GM21381 (cell line): ENCODE measurements around the gene RAB19.

Experiments used
- ATAC-seq: cut with Tn5 transposase; IDR thresholded peaks from one replicate; pipeline ENCODE4 v1.9.1; 2021; ENCODE audit warnings: mild to moderate bottlenecking, moderate library complexity; ENCODE audit not compliant: unreplicated experiment

The RAB19 gene

DNA sequence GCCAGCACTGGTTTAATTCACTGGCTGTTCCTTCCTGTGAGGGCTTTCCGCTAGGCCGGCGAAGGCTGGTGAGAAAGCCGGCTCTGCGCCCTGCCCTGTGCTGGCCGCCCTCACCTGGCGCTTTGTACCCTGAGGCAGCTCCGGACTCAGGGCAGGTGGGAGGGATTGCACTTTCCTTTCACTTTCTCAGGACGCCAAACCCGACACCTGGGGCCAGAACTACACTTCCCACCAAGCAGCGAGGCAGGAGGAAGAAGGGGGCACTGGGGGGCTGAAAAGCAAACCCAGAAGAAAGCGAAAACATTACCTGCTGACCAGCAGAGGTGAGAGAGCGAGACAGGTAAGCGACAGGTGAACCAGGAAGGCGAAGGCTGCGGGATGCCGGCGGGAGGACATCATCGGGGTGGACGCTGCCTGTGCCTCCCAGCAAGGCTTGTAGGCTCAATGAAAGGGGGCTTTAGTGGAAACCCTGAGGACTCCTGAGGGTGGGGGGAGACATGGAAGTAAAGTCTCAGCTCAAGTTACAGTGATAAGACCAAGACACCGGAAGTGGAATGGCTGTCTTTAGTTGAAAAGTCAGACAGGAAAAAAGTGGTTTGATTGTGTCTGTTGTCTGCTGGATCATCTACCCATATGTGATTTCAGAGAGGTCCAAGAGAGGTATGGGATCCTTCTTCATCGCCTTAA is at the start of gene RAB19:
Gene RAB19 (plus strand): TSS at position 181 of the 687 bp plus-strand sequence. CDS start 3,589 bp downstream, outside the sequence.
- no peak for ATAC-seq

GRCh38 chr7:140358024-140358411 is 45.8 kb upstream of the RAB19 start:
- ATAC-seq: no peak

- peak; percentile 38 for ATAC-seq
Measured at GRCh38 chr7:140358412-140359051, 45.3 kb upstream of the RAB19 start.

GRCh38 chr7:140360697-140361229 is 43.1 kb upstream of the RAB19 start:
- ATAC-seq: no peak

- no peak for ATAC-seq
Measured at GRCh38 chr7:140364819-140365218, 39.0 kb upstream of the RAB19 start.

GRCh38 chr7:140367528-140367927 is 36.3 kb upstream of the RAB19 start:
- ATAC-seq: no peak

GRCh38 chr7:140369294-140369693 is 34.6 kb upstream of the RAB19 start:
- ATAC-seq: no peak

DNA sequence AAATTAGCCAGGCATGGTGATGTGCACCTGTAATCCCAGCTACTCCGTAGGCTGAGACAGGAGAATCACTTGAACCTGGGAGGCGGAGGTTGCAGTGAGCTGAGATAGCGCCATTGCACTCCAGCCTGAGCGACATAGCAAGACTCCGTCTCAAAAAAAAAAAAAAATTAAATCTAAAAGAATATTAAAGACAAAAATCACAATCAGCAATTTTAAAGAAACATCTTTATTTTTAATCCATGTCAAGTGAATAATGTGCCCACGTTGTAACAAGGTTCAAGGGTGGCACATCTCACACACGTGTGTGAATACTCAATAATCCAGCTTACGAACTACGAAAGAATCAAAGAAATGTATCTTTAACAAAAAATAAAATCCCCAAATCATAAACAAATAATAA is 28.5 kb upstream of the RAB19 start:
- ATAC-seq: no peak

DNA sequence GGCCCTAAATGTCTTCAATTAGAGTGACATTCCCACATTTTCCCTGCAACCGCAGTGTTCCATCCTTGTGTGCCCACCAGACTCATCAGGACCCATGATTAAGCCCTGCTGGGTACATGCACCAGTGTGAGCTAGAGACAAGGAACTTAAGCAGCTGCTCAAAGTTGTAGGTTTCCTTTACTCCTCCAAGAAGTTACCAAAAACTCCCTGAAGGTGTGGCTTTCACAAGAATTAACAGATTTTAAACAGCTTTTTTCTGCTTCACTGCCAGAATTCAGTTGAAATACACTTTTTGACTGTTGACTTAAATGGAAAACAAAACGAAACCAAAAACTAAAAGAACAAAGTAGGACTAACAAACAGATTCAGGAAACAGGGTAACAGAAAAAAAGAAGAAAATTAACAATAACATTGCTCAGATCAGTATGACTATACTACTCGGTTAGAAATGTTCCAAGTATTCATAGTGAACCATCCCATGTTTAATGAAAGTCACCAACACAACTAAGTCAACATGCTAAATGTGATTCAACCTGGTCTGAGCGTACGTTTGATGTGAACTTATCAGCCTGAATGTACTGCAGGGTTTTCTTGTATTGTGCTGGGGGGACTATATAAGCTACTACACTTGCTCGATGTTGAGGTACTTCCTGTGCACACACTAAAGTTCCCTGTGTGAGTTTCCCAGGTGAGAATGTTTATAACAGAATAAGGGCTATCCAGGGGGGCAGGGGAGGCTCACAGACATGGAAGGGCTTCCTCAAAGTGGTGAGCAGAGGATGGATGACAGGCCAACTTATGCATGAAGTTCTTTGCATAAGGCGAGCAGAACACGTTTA is 27.7 kb upstream of the RAB19 start:
- no peak for ATAC-seq

GRCh38 chr7:140383954-140384713 is 19.7 kb upstream of the RAB19 start:
- no peak for ATAC-seq

DNA sequence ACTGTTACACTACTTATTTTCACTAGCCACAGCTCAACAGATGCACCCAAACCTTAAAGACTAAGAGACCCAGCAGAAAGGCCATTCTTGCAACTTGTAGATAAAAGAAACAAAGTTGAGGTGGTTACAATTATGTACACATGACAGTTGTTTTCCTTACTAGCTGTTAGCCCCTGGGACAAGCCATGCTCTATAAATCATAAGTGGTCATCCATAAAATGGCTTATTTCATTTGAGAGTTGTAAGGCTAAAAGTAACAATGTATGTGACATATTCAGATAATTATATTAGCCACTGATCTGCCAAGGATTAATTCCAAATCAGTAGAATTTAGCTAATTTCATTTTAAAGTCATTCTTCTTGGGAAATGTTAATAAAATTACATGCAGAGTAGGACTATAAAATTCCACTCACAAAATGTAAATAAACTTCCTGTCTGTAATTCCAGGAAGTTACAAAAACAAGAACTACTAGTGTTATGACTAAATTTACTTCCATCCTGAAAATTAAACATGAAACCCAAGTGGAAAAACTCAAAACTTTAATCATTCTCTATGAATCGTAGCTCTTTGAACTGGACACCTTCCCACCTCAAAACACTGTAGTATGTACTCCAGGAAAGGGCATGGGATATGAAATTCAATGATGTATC is 18.8 kb upstream of the RAB19 start:
- no peak for ATAC-seq

GRCh38 chr7:140389445-140389844 is 14.4 kb upstream of the RAB19 start:
- ATAC-seq: no peak

DNA sequence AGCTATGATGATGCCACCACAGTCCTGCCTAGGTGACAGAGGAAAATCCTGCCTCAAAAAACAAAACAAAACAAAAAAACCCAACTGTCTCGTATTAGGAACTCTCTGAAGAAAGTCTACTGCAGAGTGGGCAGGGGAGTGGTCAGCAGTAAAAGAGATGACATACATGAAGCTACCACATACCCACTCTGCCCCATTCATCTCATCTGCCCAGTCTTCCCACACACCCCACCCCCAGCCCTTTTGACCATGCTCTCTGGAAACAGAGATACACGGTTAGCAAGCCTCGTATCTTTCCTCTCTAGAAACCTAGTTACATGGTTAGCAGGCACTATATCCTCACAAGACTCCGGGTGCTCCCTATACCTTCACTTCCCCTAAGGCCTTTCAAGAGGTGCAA is 13.8 kb upstream of the RAB19 start:
- peak; percentile 15 for ATAC-seq

- peak; percentile 69 for ATAC-seq
Measured at GRCh38 chr7:140390466-140391190, 13.2 kb upstream of the RAB19 start.

DNA sequence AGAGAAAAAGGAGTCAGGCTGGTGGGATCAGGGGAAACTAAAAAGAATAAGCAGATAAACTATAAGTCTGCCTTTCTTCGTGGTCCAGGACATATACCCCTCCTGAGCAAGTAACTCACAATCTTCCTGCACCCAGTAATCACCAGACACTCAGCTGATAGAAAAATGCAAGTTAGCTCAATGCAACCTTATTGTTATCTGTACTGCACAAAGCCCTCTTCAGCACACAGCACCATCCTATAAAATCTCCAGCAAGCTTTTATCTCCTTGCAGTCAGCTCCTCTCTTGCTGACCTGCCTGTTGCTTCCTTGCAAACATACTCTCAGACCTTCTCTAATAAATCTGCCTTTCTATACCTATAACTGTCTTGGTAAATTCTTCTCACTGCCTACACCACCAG is 12.2 kb upstream of the RAB19 start:
- ATAC-seq: no peak

DNA sequence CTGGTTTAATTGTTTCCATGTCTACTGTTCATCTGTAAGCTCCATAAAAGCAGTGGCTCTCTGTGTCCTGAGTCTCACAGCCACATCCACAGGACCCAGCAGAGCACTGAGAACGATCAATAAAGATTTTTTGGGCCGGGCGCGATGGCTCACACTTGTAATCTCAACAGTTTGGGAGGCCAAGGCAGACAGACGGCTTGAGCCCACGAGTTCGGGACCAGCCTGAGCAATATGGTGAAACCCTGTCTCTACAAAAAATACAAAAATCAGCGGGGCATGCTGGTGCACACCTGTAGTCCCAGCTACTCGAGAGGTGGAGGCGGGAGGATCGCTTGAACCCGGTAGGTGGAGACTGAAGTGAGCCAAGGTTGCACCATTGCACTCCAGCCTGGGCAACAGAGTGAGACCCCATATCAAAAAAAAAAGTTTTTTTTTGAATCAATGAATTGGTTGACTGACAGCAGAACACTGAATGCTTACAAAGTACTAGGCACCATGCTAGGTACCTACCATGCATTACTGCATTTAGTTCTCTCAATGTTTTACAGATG is 10.0 kb upstream of the RAB19 start:
- ATAC-seq: no peak

- peak; percentile 99 for ATAC-seq
Measured at GRCh38 chr7:140397784-140398750, 5.8 kb upstream of the RAB19 start, which contains the start of gene SLC37A3. SLC37A3 (minus strand) TSS chr7:140398530; CDS start chr7:140382526, 16,004 bp downstream.

DNA sequence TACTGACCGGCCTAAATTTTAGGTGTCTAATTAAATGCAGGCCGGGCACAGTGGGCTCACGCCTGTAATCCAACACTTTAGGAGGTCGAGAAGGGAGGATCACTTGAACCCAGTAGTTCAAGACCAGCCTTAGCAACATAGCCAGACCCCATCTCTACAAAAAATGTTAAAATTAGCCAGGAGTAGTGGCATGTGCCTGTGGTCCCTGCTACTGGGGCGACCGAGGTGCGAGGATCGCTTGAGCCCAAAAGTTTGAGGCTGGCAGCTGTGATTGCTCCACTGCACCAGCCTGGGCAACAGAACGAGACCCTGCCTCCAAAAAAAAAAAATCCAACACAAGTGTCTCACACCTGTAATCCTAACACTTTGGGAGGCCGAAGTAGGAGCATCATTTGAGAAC is 5.0 kb upstream of the RAB19 start:
- ATAC-seq: no peak
